ENCODE data around the gene PTPRK. TPM values are rescaled to one million over a fixed set of nuclear protein-coding genes. Genes with fewer than 3 reads are reported as not detected.

The PTPRK gene
- total RNA-seq, 2 donors from 2014 or later: 94.1 to 117 TPM

GRCh38 chr6:128319157-128319556 lies 201.2 kb downstream of the PTPRK start:
- intact Hi-C loops (cut with DNase I): no loop called here
- TF ChIP-seq, protein P1, sequence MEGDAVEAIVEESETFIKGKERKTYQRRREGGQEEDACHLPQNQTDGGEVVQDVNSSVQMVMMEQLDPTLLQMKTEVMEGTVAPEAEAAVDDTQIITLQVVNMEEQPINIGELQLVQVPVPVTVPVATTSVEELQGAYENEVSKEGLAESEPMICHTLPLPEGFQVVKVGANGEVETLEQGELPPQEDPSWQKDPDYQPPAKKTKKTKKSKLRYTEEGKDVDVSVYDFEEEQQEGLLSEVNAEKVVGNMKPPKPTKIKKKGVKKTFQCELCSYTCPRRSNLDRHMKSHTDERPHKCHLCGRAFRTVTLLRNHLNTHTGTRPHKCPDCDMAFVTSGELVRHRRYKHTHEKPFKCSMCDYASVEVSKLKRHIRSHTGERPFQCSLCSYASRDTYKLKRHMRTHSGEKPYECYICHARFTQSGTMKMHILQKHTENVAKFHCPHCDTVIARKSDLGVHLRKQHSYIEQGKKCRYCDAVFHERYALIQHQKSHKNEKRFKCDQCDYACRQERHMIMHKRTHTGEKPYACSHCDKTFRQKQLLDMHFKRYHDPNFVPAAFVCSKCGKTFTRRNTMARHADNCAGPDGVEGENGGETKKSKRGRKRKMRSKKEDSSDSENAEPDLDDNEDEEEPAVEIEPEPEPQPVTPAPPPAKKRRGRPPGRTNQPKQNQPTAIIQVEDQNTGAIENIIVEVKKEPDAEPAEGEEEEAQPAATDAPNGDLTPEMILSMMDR (IDR thresholded peaks at IDR 0.05): no peak
- DNase-seq: no peak
- Histone ChIP-seq H3K27ac (no peak overlapping the region), H3K36me3 (no peaks in the 10 kb centered on the region), H3K9ac (ENCODE audit: low read depth in 2 of 2, low read length in 2 of 2) (no peak overlapping the region), H3K4me1 (no peaks in the 10 kb centered on the region), H3K27me3 (no peaks in the 10 kb centered on the region), H3K4me3 (no peak overlapping the region), H3K9me3 (no peaks in the 10 kb centered on the region)

DNA sequence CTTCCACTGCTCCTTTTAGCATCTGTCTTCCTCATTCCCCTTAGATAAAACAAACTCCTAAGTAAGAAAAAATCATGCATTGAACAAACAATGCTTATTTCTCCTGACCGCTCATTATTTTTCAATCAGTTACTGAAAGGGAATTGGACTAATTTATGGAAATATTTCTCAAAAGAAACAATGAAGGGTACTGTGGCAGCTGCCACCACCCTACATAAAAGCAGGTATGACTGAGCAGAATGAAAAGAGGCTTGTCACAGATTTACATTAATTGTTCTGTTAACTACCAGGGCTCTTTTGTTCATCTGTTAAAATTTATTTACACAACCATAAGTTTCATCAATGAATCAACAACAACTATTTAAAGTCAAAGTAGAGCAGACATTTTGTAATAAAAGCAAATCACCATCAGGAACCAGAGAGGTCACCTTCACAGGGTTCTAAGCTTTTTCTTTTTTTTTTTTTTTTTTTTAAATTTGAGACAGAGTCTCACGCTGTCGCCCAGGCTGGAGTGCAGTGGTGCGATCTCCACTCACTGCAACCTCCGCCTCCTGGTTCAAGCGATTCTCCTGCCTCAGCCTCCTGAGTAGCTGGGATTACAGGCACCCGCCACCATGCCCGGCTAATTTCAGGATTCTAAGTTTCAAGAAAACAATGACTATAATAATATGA lies 204.0 kb downstream of the PTPRK start:
- Histone ChIP-seq H3K4me3 (no peak overlapping the region), H3K4me1 (no peaks in the 10 kb centered on the region), H3K9ac (ENCODE audit: low read depth in 2 of 2, low read length in 2 of 2) (no peak overlapping the region), H3K36me3 (no peaks in the 10 kb centered on the region), H3K27ac (no peak overlapping the region), H3K9me3 (no peaks in the 10 kb centered on the region), H3K27me3 (no peaks in the 10 kb centered on the region)
- DNase-seq: no peak
- TF ChIP-seq, protein P1 (IDR thresholded peaks at IDR 0.05): no peak
- intact Hi-C loops (cut with DNase I): no loop called here

GRCh38 chr6:128314190-128314589 lies 206.2 kb downstream of the PTPRK start:
- intact Hi-C loops (cut with DNase I): no loop called here
- H3K27ac ChIP-seq: no peak overlapping the region
- DNase-seq: no peak
- no peak overlapping the region for H3K4me3 ChIP-seq
- H3K9ac ChIP-seq (ENCODE audit: low read depth in 2 of 2, low read length in 2 of 2): no peak overlapping the region
- H3K27me3 ChIP-seq: no peaks in the 10 kb centered on the region
- no peaks in the 10 kb centered on the region for H3K4me1 ChIP-seq
- H3K36me3 ChIP-seq: no peaks in the 10 kb centered on the region
- no peaks in the 10 kb centered on the region for H3K9me3 ChIP-seq
- TF ChIP-seq, protein P1 (IDR thresholded peaks at IDR 0.05): no peak

- DNase-seq: no peak
- no peaks in the 10 kb centered on the region for H3K9me3 ChIP-seq
- H3K27me3 ChIP-seq: no peaks in the 10 kb centered on the region
- intact Hi-C loops (cut with DNase I): no loop called here
- H3K4me1 ChIP-seq: no peaks in the 10 kb centered on the region
- H3K4me3 ChIP-seq: no peak overlapping the region
- H3K36me3 ChIP-seq: no peaks in the 10 kb centered on the region
- no peak overlapping the region for H3K27ac ChIP-seq
- no peak overlapping the region for H3K9ac ChIP-seq (ENCODE audit: low read depth in 2 of 2, low read length in 2 of 2)
- TF ChIP-seq, protein P1 (IDR thresholded peaks at IDR 0.05): no peak
These were observed 208.3 kb downstream of the PTPRK start for GRCh38 chr6:128311944-128312570.

GRCh38 chr6:128310451-128310850 lies 209.9 kb downstream of the PTPRK start:
- Histone ChIP-seq H3K9me3 (no peaks in the 10 kb centered on the region), H3K36me3 (no peaks in the 10 kb centered on the region), H3K4me1 (no peaks in the 10 kb centered on the region), H3K27ac (no peak overlapping the region), H3K9ac (ENCODE audit: low read depth in 2 of 2, low read length in 2 of 2) (no peak overlapping the region), H3K4me3 (no peak overlapping the region), H3K27me3 (no peaks in the 10 kb centered on the region)
- intact Hi-C loops (cut with DNase I): no loop called here
- no peak for DNase-seq
- TF ChIP-seq, protein P1 (IDR thresholded peaks at IDR 0.05): no peak

All from colonic mucosa (tissue), 4 donors.